ENCODE data around the gene CMSS1.
A peak's percentile ranks its signal among the peaks of the same experiment; 100 is the strongest.

CMSS1 gene

GRCh38 chr3:99934975-99935797 lies 117.5 kb downstream of the CMSS1 start:
- peak; percentile 85 for DNase-seq (ENCODE audit: low spot score)

GRCh38 chr3:99938270-99938911 lies 120.7 kb downstream of the CMSS1 start:
- no peak for DNase-seq (ENCODE audit: low spot score)

GRCh38 chr3:99939876-99940275 lies 122.2 kb downstream of the CMSS1 start:
- no peak for DNase-seq (ENCODE audit: low spot score)

GRCh38 chr3:99940350-99940749 lies 122.7 kb downstream of the CMSS1 start:
- no peak for DNase-seq (ENCODE audit: low spot score)

GRCh38 chr3:99941211-99941610 lies 123.5 kb downstream of the CMSS1 start:
- DNase-seq (ENCODE audit: low spot score), result no peak

- DNase-seq (ENCODE audit: low spot score), result no peak
These were observed 126.5 kb downstream of the CMSS1 start for GRCh38 chr3:99943931-99944761.

- DNase-seq (ENCODE audit: low spot score), result no peak
These were observed 127.8 kb downstream of the CMSS1 start for GRCh38 chr3:99945328-99945995.

GRCh38 chr3:99947356-99947755 lies 129.7 kb downstream of the CMSS1 start:
- DNase-seq (ENCODE audit: low spot score), result no peak

- DNase-seq (ENCODE audit: low spot score), result no peak
These were observed 130.9 kb downstream of the CMSS1 start for GRCh38 chr3:99948467-99949089.

GRCh38 chr3:99949956-99950670 lies 132.5 kb downstream of the CMSS1 start:
- DNase-seq (ENCODE audit: low spot score), result no peak

GRCh38 chr3:99950921-99951320 lies 133.3 kb downstream of the CMSS1 start:
- no peak for DNase-seq (ENCODE audit: low spot score)

- no peak for DNase-seq (ENCODE audit: low spot score)
These were observed 134.0 kb downstream of the CMSS1 start for GRCh38 chr3:99951701-99952100.

- DNase-seq (ENCODE audit: low spot score), result no peak
These were observed 134.6 kb downstream of the CMSS1 start for GRCh38 chr3:99952306-99952705.

- DNase-seq (ENCODE audit: low spot score), result no peak
These were observed 135.9 kb downstream of the CMSS1 start for GRCh38 chr3:99953596-99953995.

GRCh38 chr3:99954914-99955644 lies 137.4 kb downstream of the CMSS1 start:
- DNase-seq (ENCODE audit: low spot score), result no peak

GRCh38 chr3:99955773-99956562 lies 138.3 kb downstream of the CMSS1 start:
- no peak for DNase-seq (ENCODE audit: low spot score)

GRCh38 chr3:99957151-99957796 lies 139.6 kb downstream of the CMSS1 start:
- DNase-seq (ENCODE audit: low spot score), result no peak

- no peak for DNase-seq (ENCODE audit: low spot score)
These were observed 140.7 kb downstream of the CMSS1 start for GRCh38 chr3:99958222-99958912.

Measured in HuH-7 (cell line).